A549 (cell line): ENCODE results near the gene TNFAIP3. TPM values are rescaled to one million over a fixed set of nuclear protein-coding genes. Genes with fewer than 3 reads are reported as not detected.
A peak's percentile ranks its signal among the peaks of the same experiment; 100 is the strongest.

ENCODE experiments used
- ATAC-seq, 2 experiments: fragments of 200-7000 bp in 1 of 2; fragments of >200 bp in 1 of 2; cut with Nextera tagmentation in 1 of 2; cut with Tn5 transposase in 1 of 2; 3 replicates each; pipeline versions ENCODE4 v1.8.0 to v1.9.1; 2018 to 2020; ENCODE audit warnings: mild to moderate bottlenecking in 1 of 2, moderate library complexity in 1 of 2
- CTCF ChIA-PET: fragments of 300-600 bp; sonication (Branson Sonifier 250); formaldehyde crosslinking; extraction: SDS; loops from one replicate; lab custom pipeline; 2021; ENCODE audit warnings: antibody characterized with exemption, inconsistent platforms; lab: Yijun Ruan, JAX
- POLR2A ChIA-PET: fragments of 350-600 bp; formaldehyde crosslinking; extraction: SDS; loops from one replicate; lab custom pipeline; 2021; ENCODE audit warnings: antibody characterized with exemption, inconsistent platforms; lab: Yijun Ruan, JAX
- DNase-seq, 2 experiments: peaks; one replicate each; pipeline versions ENCODE4 v3.0.0 to v3.0.0-alpha.2; 2011 to 2016; ENCODE audit warnings: low read depth in 1 of 2, low spot score in 1 of 2
- FAIRE-seq: peaks from 2 replicates; lab custom pipeline; 2011; peaks lifted over from hg19 to GRCh38; lab: Jason Lieb, UNC
- H3K27ac ChIP-seq, 2 experiments: fragments of >200 bp; sonication (Bioruptor Twin); formaldehyde crosslinking; 3 replicates each; pipeline ENCODE4 v1.5.1; 2016 to 2017
- H3K4me1 ChIP-seq: fragments of >200 bp; sonication (Bioruptor Twin); formaldehyde crosslinking; 3 replicates; pipeline ENCODE4 v1.6.1; 2016
- H3K4me2 ChIP-seq: fragments of >200 bp; sonication (Bioruptor Twin); formaldehyde crosslinking; 3 replicates; pipeline ENCODE4 v1.6.1; 2016
- H3K4me3 ChIP-seq: fragments of >200 bp; sonication (Bioruptor Twin); formaldehyde crosslinking; 3 replicates; pipeline ENCODE4 v1.5.1; 2016
- H3K9me3 ChIP-seq: fragments of >200 bp; sonication (Bioruptor Twin); formaldehyde crosslinking; 3 replicates; pipeline ENCODE4 v1.6.1; 2016
- CBX8 ChIP-seq: fragments of 200-600 bp; sonication (generic); IDR thresholded peaks from 2 replicates; pipeline ENCODE4 v1.6.1; 2016
- CHD2 ChIP-seq: fragments of 150-350 bp; IDR thresholded peaks from 2 replicates; pipeline ENCODE4 v1.6.1; 2014; ENCODE audit warnings: low read length; ENCODE audit not compliant: partially characterized antibody
- EHF ChIP-seq: fragments of 250-450 bp; sonication (Bioruptor Pico); IDR thresholded peaks from 2 replicates; pipeline ENCODE4 v1.5.0; 2020; ENCODE audit warnings: mild to moderate bottlenecking
- ELK1 ChIP-seq: fragments of 150-350 bp; IDR thresholded peaks from 2 replicates; pipeline ENCODE4 v1.6.1; 2014; ENCODE audit warnings: low read depth, mild to moderate bottlenecking, low read length
- ESRRA ChIP-seq: fragments of 150-350 bp; IDR thresholded peaks from 2 replicates; pipeline ENCODE4 v1.6.1; 2014; ENCODE audit warnings: mild to moderate bottlenecking, low read length, borderline replicate concordance
- FOSL2 ChIP-seq, 2 experiments: fragments of 450-650 bp in 1 of 2; fragments of >200 bp in 1 of 2; sonication (Bioruptor Twin) in 1 of 2; formaldehyde crosslinking; IDR thresholded peaks; 2 replicates each; pipeline versions ENCODE4 v1.5.0 to v1.6.1; 2016 to 2020; ENCODE audit warnings: mild to moderate bottlenecking in 1 of 2, moderate library complexity in 1 of 2
- GATA3 ChIP-seq: IDR thresholded peaks from 2 replicates; pipeline ENCODE4 v1.6.1; 2012; ENCODE audit warnings: borderline replicate concordance
- HDAC2 ChIP-seq: fragments of 200-600 bp; sonication (generic); IDR thresholded peaks from 2 replicates; pipeline ENCODE4 v1.6.1; 2016
- HOXB13 ChIP-seq: fragments of 250-450 bp; sonication (Bioruptor Pico); IDR thresholded peaks from 2 replicates; pipeline ENCODE4 v1.5.0; 2020; ENCODE audit warnings: low read depth, mild to moderate bottlenecking, moderate library complexity
- HOXB5 ChIP-seq: fragments of 250-450 bp; sonication (Bioruptor Pico); IDR thresholded peaks from 2 replicates; pipeline ENCODE4 v1.5.0; 2020; ENCODE audit warnings: mild to moderate bottlenecking, moderate library complexity
- JUNB ChIP-seq: fragments of >200 bp; sonication (Bioruptor Twin); formaldehyde crosslinking; IDR thresholded peaks from 2 replicates; pipeline ENCODE4 v1.6.1; 2016
- NFE2L2 ChIP-seq: fragments of 150-350 bp; conservative IDR thresholded peaks from 2 replicates; pipeline ENCODE4 v1.6.1; 2014; ENCODE audit warnings: low read length
- POLR2A ChIP-seq: IDR thresholded peaks from 2 replicates; pipeline ENCODE4 v1.6.1; 2012; ENCODE audit warnings: mild to moderate bottlenecking, low read length
- POLR2AphosphoS2 ChIP-seq: conservative IDR thresholded peaks from 2 replicates; pipeline ENCODE4 v1.6.1; 2012; ENCODE audit warnings: low read length, improper control_type of control experiment, inconsistent platforms
- RNF2 ChIP-seq: fragments of 200-600 bp; sonication (generic); IDR thresholded peaks from 2 replicates; pipeline ENCODE4 v1.6.1; 2016; ENCODE audit warnings: low read depth, mild to moderate bottlenecking, antibody characterized with exemption, moderate library complexity, borderline replicate concordance
- TP53 ChIP-seq: fragments of 250-450 bp; sonication (Bioruptor Pico); IDR thresholded peaks from 2 replicates; pipeline ENCODE4 v1.5.0; 2021; ENCODE audit warnings: mild to moderate bottlenecking, moderate library complexity
- USF2 ChIP-seq: fragments of 450-650 bp; IDR thresholded peaks from 2 replicates; pipeline ENCODE4 v1.6.1; 2014; ENCODE audit warnings: antibody characterized with exemption
- ZFP36 ChIP-seq: fragments of 450-650 bp; IDR thresholded peaks from 2 replicates; pipeline ENCODE4 v1.6.1; 2014; ENCODE audit warnings: borderline replicate concordance; ENCODE audit not compliant: partially characterized antibody
- ZSCAN20 ChIP-seq: fragments of 250-450 bp; sonication (Bioruptor Pico); IDR thresholded peaks from 2 replicates; pipeline ENCODE4 v1.8.0; 2022; ENCODE audit warnings: mild to moderate bottlenecking, moderate library complexity
- WGBS: methylation state at CpG from one replicate; pipeline ENCODE4 v1.1.6; 2017; ENCODE audit errors: missing lambda C conversion rate; 5-methylcytosine and 5-hydroxymethylcytosine counted together
- polyA plus RNA-seq, 4 experiments: library from polyadenylated mRNA; depleted of rRNA in 3 of 4; stranded (reverse); fragments of >200 nt; fragmentation: RNase III in 1 of 4; extraction: RNeasy Plus Mini Kit Qiagen cat#74134 plus additional on column Dnase treatment in 1 of 4; gene quantifications; 2 replicates in 3 of 4; 3 replicates in 1 of 4; pipeline ENCODE4 v1.2.3, GENCODE V29; 2011 to 2017
- TF ChIP-seq, protein P1 (sequence below): IDR thresholded peaks from 2 replicates; pipeline ENCODE4 v1.6.1; 2012
- TF ChIP-seq, protein P2 (sequence below): IDR thresholded peaks from 2 replicates; pipeline ENCODE4 v1.6.1; 2012
- TF ChIP-seq, protein P3 (sequence below): fragments of >200 bp; sonication (Bioruptor Twin); formaldehyde crosslinking; IDR thresholded peaks from 3 replicates; pipeline ENCODE4 v1.6.1; 2016
- TF ChIP-seq, protein P4 (sequence below): fragments of >200 bp; sonication (Bioruptor Twin); formaldehyde crosslinking; IDR thresholded peaks from 2 replicates; pipeline ENCODE4 v1.6.1; 2016

The TNFAIP3 gene
- polyA plus RNA-seq, 2 of the 4 experiments (the other 2 are of a cell fraction), result 2.7 to 8.5 TPM

- TF ChIP-seq, protein P1, sequence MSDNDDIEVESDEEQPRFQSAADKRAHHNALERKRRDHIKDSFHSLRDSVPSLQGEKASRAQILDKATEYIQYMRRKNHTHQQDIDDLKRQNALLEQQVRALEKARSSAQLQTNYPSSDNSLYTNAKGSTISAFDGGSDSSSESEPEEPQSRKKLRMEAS, result no peak
- TF ChIP-seq POLR2A (no peak), FOSL2 (IDR thresholded peaks at IDR 0.05) (no peak), FOSL2 (CRISPR knock-in tag; IDR thresholded peaks at IDR 0.05) (no peak), ZSCAN20 (no peak), RNF2 (no peak), TP53 (no peak), ZFP36 (no peak)
- TF ChIP-seq, protein P2, sequence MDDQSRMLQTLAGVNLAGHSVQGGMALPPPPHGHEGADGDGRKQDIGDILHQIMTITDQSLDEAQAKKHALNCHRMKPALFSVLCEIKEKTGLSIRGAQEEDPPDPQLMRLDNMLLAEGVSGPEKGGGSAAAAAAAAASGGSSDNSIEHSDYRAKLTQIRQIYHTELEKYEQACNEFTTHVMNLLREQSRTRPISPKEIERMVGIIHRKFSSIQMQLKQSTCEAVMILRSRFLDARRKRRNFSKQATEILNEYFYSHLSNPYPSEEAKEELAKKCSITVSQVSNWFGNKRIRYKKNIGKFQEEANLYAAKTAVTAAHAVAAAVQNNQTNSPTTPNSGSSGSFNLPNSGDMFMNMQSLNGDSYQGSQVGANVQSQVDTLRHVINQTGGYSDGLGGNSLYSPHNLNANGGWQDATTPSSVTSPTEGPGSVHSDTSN, result no peak
These were observed 3.7 kb downstream of the TNFAIP3 start (continued) for GRCh38 chr6:137870744-137871247.

GRCh38 chr6:137871291-137871690 is 4.2 kb downstream of the TNFAIP3 start:
- WGBS, result 96% methylated on average over 11 of the region's 11 CpGs
- no peak overlapping the region; a peak in 2 of 6 replicates for H3K27ac ChIP-seq
- no peak for TF ChIP-seq EHF (CRISPR knock-in tag)
- TF ChIP-seq ESRRA, result no peak
- TF ChIP-seq, all 56 proteins: peak for 0
- no peak for FAIRE-seq
- H3K4me3 ChIP-seq, result no peak overlapping the region
- peaks cover 27% of the 10 kb centered on the region for H3K4me1 ChIP-seq
- no peak for DNase-seq
- no peak overlapping the region for H3K4me2 ChIP-seq
- ATAC-seq, result no peak
- H3K9me3 ChIP-seq, result no peaks in the 10 kb centered on the region
- ChIA-PET POLR2A (no interaction called here), CTCF (interaction anchor here (1.3 to 5.2 kb wide), 5 partner anchors 74 to 165 kb away, joined by 4 to 24 read pairs (median 5); no protein-coding TSS in a partner anchor)

DNA sequence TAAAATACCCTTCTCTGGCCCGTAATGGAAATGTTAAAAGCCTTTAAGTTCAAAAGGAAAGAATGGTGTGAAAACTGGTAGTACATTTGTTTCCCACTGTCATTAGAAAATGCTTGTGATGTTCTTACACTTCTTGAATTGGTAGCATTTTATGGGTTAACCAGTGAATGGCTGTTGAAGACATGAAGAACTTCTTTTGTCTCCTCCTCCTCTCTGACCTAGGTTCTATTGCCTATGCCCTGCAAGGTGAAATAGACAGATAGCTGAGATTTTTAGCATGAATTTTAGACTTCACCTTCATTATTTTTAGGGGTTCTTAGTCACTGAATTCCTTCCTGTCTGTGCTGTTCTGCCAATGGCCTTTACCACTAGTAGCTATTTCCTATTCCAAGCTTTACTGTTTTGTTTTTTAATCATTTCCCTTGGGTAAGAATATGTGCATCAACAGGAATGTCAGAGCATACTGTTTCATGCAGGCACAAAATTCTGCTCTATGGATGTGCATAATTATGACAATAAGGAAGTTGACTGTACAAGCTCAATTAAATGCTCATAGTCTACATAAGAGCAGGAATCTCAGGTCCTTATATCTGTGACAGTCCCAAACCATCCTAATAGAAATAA is 4.9 kb downstream of the TNFAIP3 start:
- Histone ChIP-seq H3K27ac (peak overlapping the region in 1 of 2 experiments; percentile 74; a peak in 1 of 6 replicates), H3K4me3 (no peak overlapping the region), H3K4me2 (peak overlapping the region; percentile 80; the same call in 1 of the 3 replicates), H3K9me3 (no peaks in the 10 kb centered on the region), H3K4me1 (peaks cover 26% of the 10 kb centered on the region)
- DNase-seq (no peak), FAIRE-seq (no peak), ATAC-seq (no peak)
- ChIA-PET CTCF (interaction anchor here (0.6 to 5.2 kb wide), 6 partner anchors 9 to 165 kb away, joined by 3 to 24 read pairs (median 5); no protein-coding TSS in a partner anchor), POLR2A (no interaction called here)
- 96% methylated on average over 1 of the region's 1 CpG for WGBS
- TF ChIP-seq HOXB5 (CRISPR knock-in tag) (no peak), GATA3 (no peak), HDAC2 (no peak), USF2 (no peak), HOXB13 (CRISPR knock-in tag) (no peak), FOSL2 (IDR thresholded peaks at IDR 0.05) (no peak), FOSL2 (CRISPR knock-in tag; IDR thresholded peaks at IDR 0.05) (no peak), CBX8 (no peak), JUNB (no peak), CHD2 (no peak), ELK1 (no peak), NFE2L2 (no peak), POLR2AphosphoS2 (no peak)
- TF ChIP-seq, protein P3, sequence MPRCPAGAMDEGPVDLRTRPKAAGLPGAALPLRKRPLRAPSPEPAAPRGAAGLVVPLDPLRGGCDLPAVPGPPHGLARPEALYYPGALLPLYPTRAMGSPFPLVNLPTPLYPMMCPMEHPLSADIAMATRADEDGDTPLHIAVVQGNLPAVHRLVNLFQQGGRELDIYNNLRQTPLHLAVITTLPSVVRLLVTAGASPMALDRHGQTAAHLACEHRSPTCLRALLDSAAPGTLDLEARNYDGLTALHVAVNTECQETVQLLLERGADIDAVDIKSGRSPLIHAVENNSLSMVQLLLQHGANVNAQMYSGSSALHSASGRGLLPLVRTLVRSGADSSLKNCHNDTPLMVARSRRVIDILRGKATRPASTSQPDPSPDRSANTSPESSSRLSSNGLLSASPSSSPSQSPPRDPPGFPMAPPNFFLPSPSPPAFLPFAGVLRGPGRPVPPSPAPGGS, result no peak
- TF ChIP-seq, protein P4, sequence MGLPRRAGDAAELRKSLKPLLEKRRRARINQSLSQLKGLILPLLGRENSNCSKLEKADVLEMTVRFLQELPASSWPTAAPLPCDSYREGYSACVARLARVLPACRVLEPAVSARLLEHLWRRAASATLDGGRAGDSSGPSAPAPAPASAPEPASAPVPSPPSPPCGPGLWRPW, result no peak
- TF ChIP-seq, protein P2, result no peak
